Airway epithelial cell (primary cell): ENCODE results near the gene MEG3. TPM values are rescaled to one million over a fixed set of nuclear protein-coding genes. Genes with fewer than 3 reads are reported as not detected.

Experiments
- total RNA-seq: library from RNA; depleted of rRNA; stranded (reverse); fragments of >200 nt; gene quantifications from 2 replicates; pipeline ENCODE4 v1.2.3, GENCODE V29; 2015

Gene MEG3
- 41.2 and 49.7 TPM in 2 replicates for total RNA-seq

GRCh38 chr14:100825713-100826331, at the start of gene MEG3:
Gene MEG3, plus strand, starts transcription at chr14:100826118.

GRCh38 chr14:100903672-100904185, 77.8 kb downstream of the MEG3 start, which contains the start of gene RTL1:
Gene RTL1, minus strand, starts transcription at chr14:100903722. Its CDS starts 18,934 bp downstream, at chr14:100884788.

Other genes starting within 250 kb of the MEG3 start
- 0.21 and 0.23 TPM in 2 replicates for gene BEGAIN, start 238.7 kb upstream of the MEG3 start, total RNA-seq
- gene DLK1, start 99.2 kb upstream of the MEG3 start, total RNA-seq: not detected in 2 replicates
- not detected in 2 replicates for gene RTL1, start 77.6 kb downstream of the MEG3 start, total RNA-seq